Endothelial cell of umbilical vein (primary cell): Measurements from ENCODE around the gene ARNT2. TPM values are rescaled to one million over a fixed set of nuclear protein-coding genes. Genes with fewer than 3 reads are reported as not detected.

Source experiments
- BruUV-seq: library from RNA; stranded (reverse); fragments of 400-500 nt; replicated peaks from 2 replicates; lab custom pipeline; 2021; lab: Mats Ljungman, UMichigan
- CTCF ChIA-PET: fragments of 300-600, 350-600 bp; sonication (Branson Sonifier 250); formaldehyde crosslinking; loops from one replicate; lab custom pipeline; 2021; ENCODE audit warnings: antibody characterized with exemption, inconsistent platforms; lab: Charles Lee
- POLR2A ChIA-PET: fragments of 300-600, 350-600 bp; sonication (Branson Sonifier 250); formaldehyde crosslinking; loops from one replicate; lab custom pipeline; 2021; ENCODE audit warnings: antibody characterized with exemption, inconsistent platforms; lab: Charles Lee
- DNase-seq: peaks from one replicate; pipeline ENCODE4 v3.0.0-alpha.2; 2011; ENCODE audit warnings: low read depth, low spot score
- FAIRE-seq: peaks from 2 replicates; lab custom pipeline; 2011; peaks lifted over from hg19 to GRCh38; lab: Jason Lieb, UNC
- H2AFZ ChIP-seq: 2 replicates; pipeline ENCODE4 v1.6.0; 2012; ENCODE audit warnings: low read depth, low read length, control low read depth, inconsistent platforms
- H3K27ac ChIP-seq: 2 replicates; pipeline ENCODE4 v1.5.1; 2011; ENCODE audit warnings: low read depth, mild to moderate bottlenecking, control low read depth, low read length, moderate library complexity; ENCODE audit not compliant: insufficient read depth
- H3K27me3 ChIP-seq, 2 experiments: 2 replicates each; pipeline versions ENCODE4 v1.6.0 to v1.6.1; 2011; ENCODE audit warnings: low read length in 2 of 2, mixed read lengths in 1 of 2; ENCODE audit not compliant: control insufficient read depth in 2 of 2, insufficient read depth in 2 of 2
- H3K36me3 ChIP-seq, 2 experiments: 2 replicates in 1 of 2; 3 replicates in 1 of 2; pipeline ENCODE4 v1.5.1; 2011; ENCODE audit warnings: low read length in 2 of 2, mild to moderate bottlenecking in 1 of 2, moderate library complexity in 1 of 2; ENCODE audit not compliant: control insufficient read depth in 2 of 2, insufficient read depth in 2 of 2; ENCODE audit errors: extremely low read depth in 1 of 2
- H3K4me1 ChIP-seq: 3 replicates; pipeline ENCODE4 v1.5.1; 2011; ENCODE audit warnings: mild to moderate bottlenecking, low read length; ENCODE audit not compliant: control insufficient read depth, insufficient read depth; ENCODE audit errors: extremely low read depth
- H3K4me2 ChIP-seq: 2 replicates; pipeline ENCODE4 v1.6.1; 2011; ENCODE audit warnings: low read length, control low read depth, mixed read lengths; ENCODE audit not compliant: insufficient read depth
- H3K4me3 ChIP-seq, 3 experiments: fragments of 200-600 bp in 1 of 3; sonication (generic), shearing (Covaris generic) in 1 of 3; replicated peaks in 1 of 3; 2 replicates each; pipeline ENCODE4 v1.5.1; 2011 to 2016; ENCODE audit warnings: control low read depth in 3 of 3, low read length in 3 of 3, mild to moderate bottlenecking in 2 of 3, inconsistent platforms in 1 of 3, low read depth in 1 of 3, moderate library complexity in 1 of 3; ENCODE audit not compliant: insufficient read depth in 1 of 3
- H3K79me2 ChIP-seq: 2 replicates; pipeline ENCODE4 v1.6.0; 2012; ENCODE audit warnings: low read length, inconsistent platforms; ENCODE audit not compliant: control insufficient read depth, insufficient read depth
- H3K9ac ChIP-seq: replicated peaks from 2 replicates; pipeline ENCODE3; 2011; ENCODE audit warnings: low read length, control low read depth; ENCODE audit not compliant: insufficient read depth; ENCODE audit errors: extremely low read depth
- H3K9me1 ChIP-seq: replicated peaks from 3 replicates; pipeline ENCODE4 v1.6.0; 2011; ENCODE audit warnings: mild to moderate bottlenecking, low read length; ENCODE audit not compliant: control insufficient read depth, insufficient read depth; ENCODE audit errors: extremely low read depth
- H3K9me3 ChIP-seq: replicated peaks from 2 replicates; pipeline ENCODE4 v1.5.1; 2012; ENCODE audit warnings: low read length, inconsistent platforms; ENCODE audit not compliant: control insufficient read depth, insufficient read depth
- H4K20me1 ChIP-seq: replicated peaks from 2 replicates; pipeline ENCODE3; 2011; ENCODE audit warnings: mild to moderate bottlenecking, low read length; ENCODE audit not compliant: control insufficient read depth, insufficient read depth; ENCODE audit errors: extremely low read depth
- CTCF ChIP-seq, 2 donors: IDR thresholded peaks; 1 replicate in 1 of 2; 2 replicates in 1 of 2; pipeline ENCODE4 v1.5.1; 2011; ENCODE audit warnings: low read length in 2 of 2, mild to moderate bottlenecking in 2 of 2, moderate library complexity in 2 of 2, control low read depth in 1 of 2, inconsistent platforms in 1 of 2, low read depth in 1 of 2; ENCODE audit not compliant: insufficient read depth in 1 of 2; ENCODE audit errors: extremely low read depth in 1 of 2
- EZH2 ChIP-seq: IDR thresholded peaks from 2 replicates; pipeline ENCODE4 v1.6.1; 2012; ENCODE audit warnings: borderline replicate concordance, low read depth, mild to moderate bottlenecking, moderate library complexity, low read length, inconsistent platforms; ENCODE audit not compliant: severe bottlenecking
- FOS ChIP-seq: IDR thresholded peaks from 2 replicates; pipeline ENCODE4 v1.6.1; 2011; ENCODE audit warnings: mild to moderate bottlenecking, low read length, moderate library complexity, borderline replicate concordance; ENCODE audit not compliant: insufficient read depth
- GATA2 ChIP-seq: IDR thresholded peaks from 2 replicates; pipeline ENCODE4 v1.7.0; 2011; ENCODE audit warnings: low read depth, mild to moderate bottlenecking, moderate library complexity, mixed read lengths, low read length; ENCODE audit not compliant: insufficient read length, insufficient read depth
- JUN ChIP-seq: IDR thresholded peaks from 2 replicates; pipeline ENCODE4 v1.6.1; 2011; ENCODE audit warnings: borderline replicate concordance, low read depth; ENCODE audit not compliant: insufficient read length, insufficient read depth
- MAX ChIP-seq: IDR thresholded peaks from 2 replicates; pipeline ENCODE4 v1.6.1; 2011; ENCODE audit not compliant: insufficient read depth, insufficient read length
- MYC ChIP-seq: IDR thresholded peaks from one replicate; pipeline ENCODE4 v1.6.1; 2011; ENCODE audit warnings: mild to moderate bottlenecking, low read depth, low read length
- POLR2A ChIP-seq: IDR thresholded peaks from 2 replicates; pipeline ENCODE4 v1.6.1; 2012; ENCODE audit warnings: low read depth, mild to moderate bottlenecking, control low read depth, low read length
- POLR2AphosphoS5 ChIP-seq: IDR thresholded peaks from 2 replicates; pipeline ENCODE4 v1.6.1; 2012; ENCODE audit warnings: low read depth, mild to moderate bottlenecking, control low read depth, low read length, moderate library complexity; ENCODE audit not compliant: insufficient read depth
- dilution Hi-C: fragments of 300-500 bp; cut with MboI; formaldehyde crosslinking; loops from one replicate; pipeline ENCODE4 v1.15.0; 2019; ENCODE audit warnings: low sequenced_read_pairs; ENCODE audit not compliant: extremely low pct_ligation_motif_present
- intact Hi-C: fragments of 100-400 bp; cut with micrococcal nuclease; formaldehyde crosslinking; loops from one replicate; pipeline ENCODE4 v1.10.0; 2022
- polyA plus RNA-seq, 4 experiments: library from polyadenylated mRNA; depleted of rRNA in 3 of 4; stranded (reverse) in 3 of 4; unstranded in 1 of 4; fragments of >200 nt; gene quantifications; 2 replicates each; pipeline versions ENCODE4 v1.2.1 to v1.2.3, GENCODE V29; 2011 to 2012; ENCODE audit warnings: missing spikeins in 1 of 4
- total RNA-seq: library from RNA; stranded (reverse); gene quantifications from 2 replicates; pipeline ENCODE4 v1.2.3, GENCODE V29; 2021

Gene ARNT2
- total and polyA plus RNA-seq, 2 donors (not counting 3 experiments of a cell fraction or from before 2014, with no cell fraction given), result 0.03 to 0.20 TPM

DNA sequence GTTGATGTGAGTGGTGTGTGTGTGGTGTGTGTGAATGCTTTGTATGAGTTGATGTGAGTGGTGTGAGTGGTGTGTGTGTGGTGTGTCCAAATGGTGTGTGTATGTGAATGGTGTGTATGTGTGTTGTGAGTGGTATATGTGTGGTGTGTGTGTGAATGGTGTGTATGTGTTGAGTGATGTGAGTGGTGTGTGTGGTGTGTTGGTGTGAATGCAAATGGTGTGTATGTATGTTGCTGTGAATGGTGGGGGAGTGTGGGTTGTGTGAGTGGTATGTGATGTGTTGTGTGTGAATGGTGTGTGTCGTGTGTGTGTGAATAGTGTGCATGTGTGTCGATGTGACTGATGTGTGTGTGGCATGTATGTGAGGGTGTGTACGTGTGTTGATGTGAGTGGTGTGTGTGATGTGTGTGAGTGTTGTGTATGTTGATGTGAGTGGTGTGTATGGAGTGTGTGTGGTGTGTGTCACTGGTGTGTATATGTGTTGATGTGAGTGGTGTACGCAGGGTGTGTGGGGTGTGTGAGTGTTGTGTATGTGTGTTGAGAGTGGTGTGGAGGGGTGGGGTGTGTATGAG lies 40.6 kb downstream of the ARNT2 start:
- H3K9me3 ChIP-seq, result no peaks in the 10 kb centered on the region
- H3K27me3 ChIP-seq, result no peaks in the 10 kb centered on the region
- dilution Hi-C loops (no loop called here), intact Hi-C loops (no loop called here)
- no peaks in the 10 kb centered on the region for H3K9me1 ChIP-seq
- no peaks in the 10 kb centered on the region for H3K79me2 ChIP-seq
- no peak overlapping the region for H3K9ac ChIP-seq
- no peaks in the 10 kb centered on the region for H3K36me3 ChIP-seq
- no peaks in the 10 kb centered on the region for H4K20me1 ChIP-seq
- H2AFZ ChIP-seq, result no peak overlapping the region
- no peak overlapping the region for H3K4me3 ChIP-seq
- H3K4me1 ChIP-seq, result no peaks in the 10 kb centered on the region
- no peak for FAIRE-seq
- BruUV-seq, result no TSS peak
- DNase-seq, result no peak
- ChIA-PET POLR2A (no interaction called here), CTCF (no interaction called here)
- H3K4me2 ChIP-seq, result no peak overlapping the region
- TF ChIP-seq GATA2 (no peak), EZH2 (no peak), JUN (no peak), CTCF (IDR thresholded peaks at IDR 0.05; ENCODE audit: extremely low read depth in 1 of 2, insufficient read depth in 1 of 2, low read depth in 1 of 2, low read length in 2 of 2) (no peak), FOS (no peak), POLR2AphosphoS5 (no peak), MAX (no peak), POLR2A (no peak), MYC (no peak)
- no peak overlapping the region for H3K27ac ChIP-seq
